CD4-positive, alpha-beta T cell (primary cell): Measurements from ENCODE around the gene KCNJ5. TPM values are rescaled to one million over a fixed set of nuclear protein-coding genes. Genes with fewer than 3 reads are reported as not detected.

Experiments used
- ATAC-seq: fragments of 200-7000 bp; cut with Tn5 transposase; one replicate; pipeline ENCODE4 v1.10.0; 2022; ENCODE audit warnings: mild to moderate bottlenecking; ENCODE audit not compliant: poor library complexity
- CTCF ChIA-PET: fragments of 350-600 bp; sonication (Branson Sonifier 250); formaldehyde crosslinking; loops from one replicate; lab custom pipeline; 2021; ENCODE audit warnings: antibody characterized with exemption, inconsistent platforms; lab: Charles Lee
- POLR2A ChIA-PET: fragments of 350-600 bp; sonication (Branson Sonifier 250); formaldehyde crosslinking; loops from one replicate; lab custom pipeline; 2021; ENCODE audit warnings: antibody characterized with exemption, inconsistent platforms; lab: Charles Lee
- DNase-seq, 14 experiments: peaks; one replicate each; pipeline ENCODE4 v3.0.0-alpha.2; 2013 to 2020; ENCODE audit warnings: mixed read lengths in 2 of 14
- H3K27ac ChIP-seq, 2 donors: one replicate each; pipeline versions ENCODE4 v1.5.1 to v1.7.0; 2013; ENCODE audit warnings: low read length in 2 of 2, low read depth in 1 of 2, mild to moderate bottlenecking in 1 of 2
- H3K27me3 ChIP-seq, 2 experiments: 1 replicate in 1 of 2; 2 replicates in 1 of 2; pipeline versions ENCODE4 v1.6.1 to v1.7.0; 2013; ENCODE audit warnings: low read length in 2 of 2, control low read depth in 1 of 2, mild to moderate bottlenecking in 1 of 2, moderate library complexity in 1 of 2; ENCODE audit not compliant: insufficient read depth in 2 of 2, control insufficient read depth in 1 of 2
- H3K36me3 ChIP-seq: one replicate; pipeline ENCODE4 v1.6.1; 2013; ENCODE audit warnings: low read length, control low read depth; ENCODE audit not compliant: insufficient read depth
- H3K4me1 ChIP-seq: one replicate; pipeline ENCODE4 v1.6.1; 2013; ENCODE audit warnings: low read length, control low read depth; ENCODE audit not compliant: insufficient read depth
- H3K4me3 ChIP-seq: one replicate; pipeline ENCODE4 v1.5.1; 2013; ENCODE audit warnings: mild to moderate bottlenecking, low read length, moderate library complexity
- H3K9me3 ChIP-seq, 2 experiments: 1 replicate in 1 of 2; 2 replicates in 1 of 2; pipeline versions ENCODE4 v1.6.1 to v1.7.0; 2013; ENCODE audit warnings: low read length in 2 of 2, mild to moderate bottlenecking in 2 of 2, control low read depth in 1 of 2, moderate library complexity in 1 of 2; ENCODE audit not compliant: control insufficient read depth in 1 of 2, insufficient read depth in 1 of 2
- H3K27ac Mint-ChIP-seq: one replicate; pipeline ENCODE4 v1.8.0; 2020; ENCODE audit warnings: mixed read lengths
- H3K27me3 Mint-ChIP-seq: one replicate; pipeline ENCODE4 v1.8.0; 2021; ENCODE audit warnings: mixed read lengths
- H3K36me3 Mint-ChIP-seq: one replicate; pipeline ENCODE4 v1.8.0; 2021; ENCODE audit warnings: low read depth, mixed read lengths
- H3K4me1 Mint-ChIP-seq: one replicate; pipeline ENCODE4 v1.8.0; 2021; ENCODE audit warnings: low read depth, mixed read lengths
- H3K4me3 Mint-ChIP-seq: one replicate; pipeline ENCODE4 v1.8.0; 2020; ENCODE audit warnings: mild to moderate bottlenecking, mixed read lengths
- H3K9me3 Mint-ChIP-seq: one replicate; pipeline ENCODE4 v1.8.0; 2020; ENCODE audit warnings: mixed read lengths
- intact Hi-C, 2 experiments: fragments of 100-400 bp; cut with DNase I in 1 of 2; cut with micrococcal nuclease in 1 of 2; formaldehyde crosslinking; loops; one replicate each; pipeline versions ENCODE4 v1.15.1 to v1.9.0; 2023 to 2025; cut with DNase I, micrococcal nuclease
- total RNA-seq, 174 experiments: library from RNA in 2 of 174; stranded (reverse) in 2 of 174; gene quantifications; one replicate each; pipeline ENCODE4 v1.2.3 and lab custom pipeline; 2021 to 2026
- TF ChIP-seq, protein P1 (sequence below): fragments of 200-600 bp; IDR thresholded peaks from one replicate; pipeline ENCODE4 v1.8.0; 2022; ENCODE audit warnings: antibody characterized with exemption, mild to moderate bottlenecking

The KCNJ5 gene
- total RNA-seq, 2 experiments from 2014 or later = 0.05 TPM; not detected in 1

GRCh38 chr11:128938156-128938885 is 47.2 kb downstream of the KCNJ5 start:
- no peaks in the 10 kb centered on the region for H3K36me3 ChIP-seq
- Mint-ChIP-seq H3K36me3 (no peaks in the 10 kb centered on the region), H3K27ac (no peak overlapping the region), H3K4me3 (no peak overlapping the region), H3K4me1 (no peaks in the 10 kb centered on the region), H3K9me3 (no peaks in the 10 kb centered on the region), H3K27me3 (no peaks in the 10 kb centered on the region)
- POLR2A ChIA-PET = no interaction called here
- CTCF ChIA-PET = no interaction called here
- H3K4me1 ChIP-seq = no peaks in the 10 kb centered on the region
- intact Hi-C loops = no loop called here
- no peak overlapping the region for H3K4me3 ChIP-seq
- no peak for ATAC-seq
- H3K9me3 ChIP-seq = no peaks in the 10 kb centered on the region
- no peak overlapping the region for H3K27ac ChIP-seq
- TF ChIP-seq, protein P1, sequence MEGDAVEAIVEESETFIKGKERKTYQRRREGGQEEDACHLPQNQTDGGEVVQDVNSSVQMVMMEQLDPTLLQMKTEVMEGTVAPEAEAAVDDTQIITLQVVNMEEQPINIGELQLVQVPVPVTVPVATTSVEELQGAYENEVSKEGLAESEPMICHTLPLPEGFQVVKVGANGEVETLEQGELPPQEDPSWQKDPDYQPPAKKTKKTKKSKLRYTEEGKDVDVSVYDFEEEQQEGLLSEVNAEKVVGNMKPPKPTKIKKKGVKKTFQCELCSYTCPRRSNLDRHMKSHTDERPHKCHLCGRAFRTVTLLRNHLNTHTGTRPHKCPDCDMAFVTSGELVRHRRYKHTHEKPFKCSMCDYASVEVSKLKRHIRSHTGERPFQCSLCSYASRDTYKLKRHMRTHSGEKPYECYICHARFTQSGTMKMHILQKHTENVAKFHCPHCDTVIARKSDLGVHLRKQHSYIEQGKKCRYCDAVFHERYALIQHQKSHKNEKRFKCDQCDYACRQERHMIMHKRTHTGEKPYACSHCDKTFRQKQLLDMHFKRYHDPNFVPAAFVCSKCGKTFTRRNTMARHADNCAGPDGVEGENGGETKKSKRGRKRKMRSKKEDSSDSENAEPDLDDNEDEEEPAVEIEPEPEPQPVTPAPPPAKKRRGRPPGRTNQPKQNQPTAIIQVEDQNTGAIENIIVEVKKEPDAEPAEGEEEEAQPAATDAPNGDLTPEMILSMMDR = no peak
- DNase-seq = no peak
- H3K27me3 ChIP-seq = peaks cover 0 to 3% of the 10 kb centered on the region in 2 experiments

DNA sequence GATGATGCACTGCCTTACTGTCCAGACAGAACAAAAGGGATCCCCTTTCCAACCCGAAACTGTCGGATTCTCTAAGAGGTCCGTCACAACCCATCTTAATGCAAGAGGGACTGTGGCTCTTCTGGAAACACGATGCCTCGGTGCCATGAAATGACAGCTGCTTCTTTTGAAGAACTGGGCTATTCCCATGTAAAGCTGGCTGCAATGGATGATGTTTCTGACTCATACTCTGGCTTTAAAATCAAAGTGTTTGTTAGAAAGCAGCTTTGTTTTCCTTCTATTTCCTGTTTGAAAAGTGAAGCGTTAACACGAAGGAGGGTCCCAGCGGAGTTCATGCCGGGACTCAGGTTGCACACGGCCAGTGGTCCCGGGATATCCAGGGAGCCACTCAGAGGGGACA is 48.4 kb downstream of the KCNJ5 start:
- Mint-ChIP-seq H3K4me1 (no peaks in the 10 kb centered on the region), H3K4me3 (no peak overlapping the region), H3K27me3 (peaks cover 3% of the 10 kb centered on the region), H3K27ac (no peak overlapping the region), H3K9me3 (no peaks in the 10 kb centered on the region), H3K36me3 (no peaks in the 10 kb centered on the region)
- Histone ChIP-seq H3K4me3 (no peak overlapping the region), H3K36me3 (no peaks in the 10 kb centered on the region), H3K4me1 (no peaks in the 10 kb centered on the region), H3K27ac (no peak overlapping the region), H3K27me3 (peaks cover 0 to 3% of the 10 kb centered on the region in 2 experiments), H3K9me3 (no peaks in the 10 kb centered on the region)
- ATAC-seq = no peak
- intact Hi-C loops = no loop called here
- DNase-seq = no peak
- ChIA-PET POLR2A (no interaction called here), CTCF (no interaction called here)
- TF ChIP-seq, protein P1 = no peak

DNA sequence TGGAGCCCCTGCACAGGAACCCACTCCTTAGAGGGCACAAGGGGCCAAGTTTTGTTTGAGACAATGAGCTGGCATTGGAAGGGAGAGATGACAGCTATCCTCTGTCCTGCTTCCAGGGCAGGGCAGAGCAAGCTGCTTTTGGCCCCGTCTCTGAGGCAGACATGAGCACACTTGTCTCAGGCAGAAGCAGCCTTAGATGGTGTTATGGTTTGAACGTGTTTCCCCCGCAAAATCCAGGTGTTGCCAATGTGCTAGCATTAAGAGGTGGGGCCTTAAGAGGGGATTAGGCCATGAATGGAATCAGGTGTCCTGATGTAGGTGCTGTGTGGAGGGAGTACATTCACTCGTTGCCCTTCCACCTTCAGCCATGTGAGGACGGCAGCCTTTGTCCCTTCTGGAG is 49.0 kb downstream of the KCNJ5 start:
- TF ChIP-seq, protein P1 = no peak
- Histone ChIP-seq H3K36me3 (no peaks in the 10 kb centered on the region), H3K4me3 (no peak overlapping the region), H3K27ac (no peak overlapping the region), H3K27me3 (peaks cover 0 to 3% of the 10 kb centered on the region in 2 experiments), H3K9me3 (no peaks in the 10 kb centered on the region), H3K4me1 (no peaks in the 10 kb centered on the region)
- Mint-ChIP-seq H3K36me3 (no peaks in the 10 kb centered on the region), H3K27me3 (peaks cover 6% of the 10 kb centered on the region), H3K27ac (no peak overlapping the region), H3K9me3 (no peaks in the 10 kb centered on the region), H3K4me3 (no peak overlapping the region), H3K4me1 (no peaks in the 10 kb centered on the region)
- no peak for DNase-seq
- CTCF ChIA-PET = no interaction called here
- intact Hi-C loops = no loop called here
- no peak for ATAC-seq
- POLR2A ChIA-PET = no interaction called here
